PC-3 (cell line): ENCODE measurements around the gene PAFAH2. TPM values are rescaled to one million over a fixed set of nuclear protein-coding genes. Genes with fewer than 3 reads are reported as not detected.

Experiments
- ATAC-seq: fragments of 200-7000 bp; cut with Tn5 transposase; 2 replicates; pipeline ENCODE4 v1.9.1; 2020; ENCODE audit warnings: mild to moderate bottlenecking, moderate library complexity
- BruUV-seq: library from RNA; stranded (reverse); fragments of 400-500 nt; replicated peaks from 2 replicates; lab custom pipeline; 2021; lab: Mats Ljungman, UMichigan
- CTCF ChIA-PET: fragments of 300-600 bp; sonication (Branson Sonifier 250); formaldehyde crosslinking; loops from one replicate; lab custom pipeline; 2022; ENCODE audit warnings: antibody characterized with exemption; lab: Charles Lee
- POLR2A ChIA-PET: fragments of 300-600 bp; sonication (Branson Sonifier 250); formaldehyde crosslinking; loops from one replicate; lab custom pipeline; 2022; ENCODE audit warnings: antibody characterized with exemption; ENCODE audit not compliant: unreplicated experiment; lab: Charles Lee
- DNase-seq: peaks from one replicate; pipeline ENCODE4 v3.0.0-alpha.2; 2015
- H2AFZ ChIP-seq: fragments of 300-600 bp; sonication (generic); 2 replicates; pipeline ENCODE4 v1.6.0; 2016; ENCODE audit warnings: antibody characterized with exemption, low read length
- H3F3A ChIP-seq: fragments of 300-600 bp; sonication (generic); one replicate; pipeline ENCODE4 v1.6.0; 2017; ENCODE audit warnings: antibody characterized with exemption, low read length, control low read depth, mild to moderate bottlenecking; ENCODE audit not compliant: unreplicated experiment
- H3K27ac ChIP-seq: fragments of 300-600 bp; sonication (generic); 2 replicates; pipeline ENCODE4 v1.5.1; 2016; ENCODE audit warnings: mild to moderate bottlenecking, low read length
- H3K27me3 ChIP-seq: fragments of 300-600 bp; sonication (generic); 2 replicates; pipeline ENCODE4 v1.6.1; 2016; ENCODE audit warnings: low read length, mixed read lengths
- H3K36me3 ChIP-seq: fragments of 300-600 bp; sonication (generic); 2 replicates; pipeline ENCODE4 v1.6.1; 2016; ENCODE audit warnings: low read depth, mixed run types, low read length, mixed read lengths
- H3K4me1 ChIP-seq: fragments of 300-600 bp; sonication (generic); 2 replicates; pipeline ENCODE4 v1.5.1; 2016; ENCODE audit warnings: low read length; ENCODE audit not compliant: insufficient read depth
- H3K4me2 ChIP-seq: fragments of 300-600 bp; sonication (generic); 2 replicates; pipeline ENCODE4 v1.6.0; 2016; ENCODE audit warnings: low read length
- H3K4me3 ChIP-seq: fragments of 300-600 bp; sonication (generic); 2 replicates; pipeline ENCODE4 v1.5.1; 2016; ENCODE audit warnings: mild to moderate bottlenecking, low read length, mixed read lengths
- H3K79me2 ChIP-seq: fragments of 300-600 bp; sonication (generic); 2 replicates; pipeline ENCODE4 v1.6.1; 2017; ENCODE audit warnings: low read length, mixed read lengths
- H3K9ac ChIP-seq: fragments of 300-600 bp; sonication (generic); 2 replicates; pipeline ENCODE4 v1.6.0; 2016; ENCODE audit warnings: mild to moderate bottlenecking, low read length
- H3K9me2 ChIP-seq: fragments of 300-600 bp; sonication (generic); replicated peaks from 2 replicates; pipeline ENCODE4 v1.6.1; 2016; ENCODE audit warnings: mixed run types, low read length, mixed read lengths
- H3K9me3 ChIP-seq: fragments of 300-600 bp; sonication (generic); 2 replicates; pipeline ENCODE4 v1.6.1; 2016; ENCODE audit warnings: low read length, mixed read lengths
- H4K20me1 ChIP-seq: fragments of 300-600 bp; sonication (generic); 2 replicates; pipeline ENCODE4 v1.6.1; 2016; ENCODE audit warnings: low read length, mixed read lengths
- EZH2 ChIP-seq: fragments of 300-600 bp; sonication (generic); IDR thresholded peaks from one replicate; pipeline ENCODE4 v1.6.1; 2017; ENCODE audit warnings: antibody characterized with exemption, mild to moderate bottlenecking, low read length; ENCODE audit not compliant: unreplicated experiment
- EZH2phosphoT487 ChIP-seq: fragments of 300-600 bp; sonication (generic); IDR thresholded peaks from 2 replicates; pipeline ENCODE4 v1.6.1; 2018; ENCODE audit warnings: mild to moderate bottlenecking, antibody characterized with exemption, low read length, borderline replicate concordance
- intact Hi-C: fragments of 100-400 bp; cut with micrococcal nuclease; formaldehyde crosslinking; loops from 2 replicates; pipeline ENCODE4 v1.9.0; 2023
- total RNA-seq: library from RNA; depleted of rRNA; stranded (reverse); fragments of >200 nt; gene quantifications from 2 replicates; pipeline ENCODE4 v1.2.3, GENCODE V29; 2014
- TF ChIP-seq, protein P1 (sequence below): fragments of 300-600 bp; sonication (generic); conservative IDR thresholded peaks from 2 replicates; pipeline ENCODE4 v1.5.1; 2017; ENCODE audit warnings: antibody characterized with exemption, low read depth, mild to moderate bottlenecking, low read length

Gene PAFAH2
- total RNA-seq, 1 experiment from 2014 or later: 9.0 TPM

DNA sequence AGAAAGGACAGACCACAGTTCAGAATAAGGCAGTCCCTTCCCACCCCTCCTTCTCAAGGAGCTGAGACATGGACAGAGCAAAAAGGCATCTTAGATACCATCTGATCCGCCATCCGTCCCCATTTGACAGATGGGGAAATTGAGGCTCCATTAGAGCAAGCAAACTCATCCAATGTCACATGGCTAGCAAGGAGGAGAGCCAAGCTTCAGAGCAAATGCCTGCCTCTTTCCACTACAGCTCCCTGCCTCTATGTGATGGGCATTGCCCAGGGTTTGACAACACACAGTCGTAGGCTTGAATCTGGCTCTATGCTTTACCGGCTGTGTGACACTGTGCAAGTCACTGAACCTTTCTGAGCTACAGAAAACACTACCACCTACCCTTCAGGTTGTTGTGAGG, 44.1 kb upstream of the PAFAH2 start:
- no peaks in the 10 kb centered on the region for H3K9me3 ChIP-seq
- H3K27me3 ChIP-seq: peaks cover 27% of the 10 kb centered on the region
- 0 out of 2 replicates have a peak, but pooled peaks cover under 1% of the 10 kb centered on the region for H3K4me1 ChIP-seq
- no peak overlapping the region for H3K27ac ChIP-seq
- no peaks in the 10 kb centered on the region for H3K36me3 ChIP-seq
- TF ChIP-seq EZH2phosphoT487 (no peak), EZH2 (no peak)
- TF ChIP-seq, protein P1, sequence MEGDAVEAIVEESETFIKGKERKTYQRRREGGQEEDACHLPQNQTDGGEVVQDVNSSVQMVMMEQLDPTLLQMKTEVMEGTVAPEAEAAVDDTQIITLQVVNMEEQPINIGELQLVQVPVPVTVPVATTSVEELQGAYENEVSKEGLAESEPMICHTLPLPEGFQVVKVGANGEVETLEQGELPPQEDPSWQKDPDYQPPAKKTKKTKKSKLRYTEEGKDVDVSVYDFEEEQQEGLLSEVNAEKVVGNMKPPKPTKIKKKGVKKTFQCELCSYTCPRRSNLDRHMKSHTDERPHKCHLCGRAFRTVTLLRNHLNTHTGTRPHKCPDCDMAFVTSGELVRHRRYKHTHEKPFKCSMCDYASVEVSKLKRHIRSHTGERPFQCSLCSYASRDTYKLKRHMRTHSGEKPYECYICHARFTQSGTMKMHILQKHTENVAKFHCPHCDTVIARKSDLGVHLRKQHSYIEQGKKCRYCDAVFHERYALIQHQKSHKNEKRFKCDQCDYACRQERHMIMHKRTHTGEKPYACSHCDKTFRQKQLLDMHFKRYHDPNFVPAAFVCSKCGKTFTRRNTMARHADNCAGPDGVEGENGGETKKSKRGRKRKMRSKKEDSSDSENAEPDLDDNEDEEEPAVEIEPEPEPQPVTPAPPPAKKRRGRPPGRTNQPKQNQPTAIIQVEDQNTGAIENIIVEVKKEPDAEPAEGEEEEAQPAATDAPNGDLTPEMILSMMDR: no peak
- no peak overlapping the region for H3K4me2 ChIP-seq
- no peak overlapping the region for H2AFZ ChIP-seq
- DNase-seq (no peak), ATAC-seq (no peak)
- no peaks in the 10 kb centered on the region for H4K20me1 ChIP-seq
- ChIA-PET POLR2A (no interaction called here), CTCF (no interaction called here)
- no peak overlapping the region for H3K4me3 ChIP-seq
- no peaks in the 10 kb centered on the region for H3F3A ChIP-seq
- H3K79me2 ChIP-seq: no peaks in the 10 kb centered on the region
- H3K9ac ChIP-seq: no peak overlapping the region
- H3K9me2 ChIP-seq: no peaks in the 10 kb centered on the region
- intact Hi-C loops: no loop called here
- no TSS peak for BruUV-seq

DNA sequence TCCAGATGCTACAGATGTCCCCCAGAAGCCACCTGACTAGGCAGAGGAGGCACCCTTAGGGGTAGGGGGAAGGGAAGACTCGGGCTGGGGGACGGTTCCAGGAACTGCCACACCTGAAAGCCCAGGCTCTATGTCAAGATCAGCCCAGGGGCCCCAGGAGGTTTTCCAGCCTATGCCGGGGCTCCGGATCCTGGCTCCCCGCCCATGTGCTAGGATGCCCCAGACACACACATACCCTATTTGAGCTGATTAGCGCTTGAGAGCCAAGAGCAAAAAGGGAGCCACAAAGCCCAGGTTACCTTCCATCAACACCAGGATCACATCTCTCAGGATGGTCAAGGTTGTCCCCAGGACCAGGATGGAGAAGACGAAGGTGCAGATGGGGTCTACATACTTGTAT, 43.5 kb upstream of the PAFAH2 start:
- ChIA-PET POLR2A (interaction anchor here (0.8 kb wide), 1 partner anchor 120 kb away, joined by 4 read pairs; no protein-coding TSS in a partner anchor), CTCF (no interaction called here)
- no peaks in the 10 kb centered on the region for H3F3A ChIP-seq

DNA sequence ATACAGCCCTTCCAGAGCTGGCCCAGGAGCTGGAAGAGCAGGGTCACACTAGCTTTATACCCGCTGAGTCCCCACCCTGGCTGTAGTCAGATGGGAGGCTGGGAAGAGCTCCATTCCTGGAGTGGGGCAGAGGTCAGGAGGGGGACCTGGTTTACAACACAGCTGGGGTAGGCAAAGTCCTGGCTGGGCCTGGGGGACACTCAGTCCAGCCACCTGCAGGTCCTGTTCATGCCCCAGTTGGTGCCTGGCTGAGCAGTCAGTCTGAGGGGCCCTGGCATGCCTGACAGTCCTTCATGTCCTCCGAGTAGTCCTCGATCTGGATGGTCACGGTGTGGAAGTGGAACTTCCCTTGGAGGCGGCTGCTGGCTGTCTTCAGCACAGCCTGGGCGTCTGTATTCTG, 41.0 kb upstream of the PAFAH2 start:
- no peak overlapping the region for H2AFZ ChIP-seq
- no TSS peak for BruUV-seq
- ChIA-PET CTCF (no interaction called here), POLR2A (no interaction called here)
- no peak overlapping the region for H3K9ac ChIP-seq
- H3K27ac ChIP-seq: no peak overlapping the region
- H3K27me3 ChIP-seq: no peaks in the 10 kb centered on the region
- no peaks in the 10 kb centered on the region for H3K79me2 ChIP-seq
- no peaks in the 10 kb centered on the region for H4K20me1 ChIP-seq
- no peak overlapping the region for H3K4me2 ChIP-seq
- TF ChIP-seq EZH2phosphoT487: no peak
- TF ChIP-seq, protein P1: no peak
- no peak for TF ChIP-seq EZH2
- intact Hi-C loops: no loop called here
- no peaks in the 10 kb centered on the region for H3K9me2 ChIP-seq
- H3K4me3 ChIP-seq: no peak overlapping the region
- peaks cover 14% of the 10 kb centered on the region for H3K4me1 ChIP-seq
- no peak for ATAC-seq
- no peaks in the 10 kb centered on the region for H3K36me3 ChIP-seq
- DNase-seq: no peak
- H3F3A ChIP-seq: no peaks in the 10 kb centered on the region
- no peaks in the 10 kb centered on the region for H3K9me3 ChIP-seq

More for the DNA sequence above, 43.5 kb upstream of the PAFAH2 start:
- H3K4me1 ChIP-seq: peaks cover 6% of the 10 kb centered on the region
- intact Hi-C loops: no loop called here
- H2AFZ ChIP-seq: no peak overlapping the region
- BruUV-seq: no TSS peak
- no peaks in the 10 kb centered on the region for H4K20me1 ChIP-seq
- H3K4me3 ChIP-seq: no peak overlapping the region
- no peaks in the 10 kb centered on the region for H3K9me2 ChIP-seq
- DNase-seq: no peak
- no peak overlapping the region for H3K9ac ChIP-seq
- no peak for ATAC-seq
- H3K27ac ChIP-seq: no peak overlapping the region
- H3K36me3 ChIP-seq: no peaks in the 10 kb centered on the region
- H3K27me3 ChIP-seq: peaks cover 21% of the 10 kb centered on the region
- no peaks in the 10 kb centered on the region for H3K79me2 ChIP-seq
- H3K9me3 ChIP-seq: no peaks in the 10 kb centered on the region
- no peak overlapping the region for H3K4me2 ChIP-seq
- TF ChIP-seq EZH2 (no peak), EZH2phosphoT487 (no peak)
- TF ChIP-seq, protein P1: no peak
